Nephron progenitor cell (in vitro differentiated cells): ENCODE results near the gene NFE2L2.
A peak's percentile ranks its signal among the peaks of the same experiment; 100 is the strongest.
"Not testable (repeated sequence)": the region's sequence is repeated elsewhere in the genome, so short reads cannot be mapped to it uniquely, and the experiment has no call there.

Source experiments
- DNase-seq: peaks from one replicate; pipeline ENCODE4 v3.0.0; 2021
- H3K27ac Mint-ChIP-seq: 2 replicates; pipeline ENCODE4 v1.8.0; 2021; ENCODE audit warnings: mild to moderate bottlenecking, moderate library complexity, mixed read lengths
- H3K27me3 Mint-ChIP-seq: 2 replicates; pipeline ENCODE4 v1.8.0; 2021; ENCODE audit warnings: mild to moderate bottlenecking, low read depth, mixed read lengths; ENCODE audit not compliant: poor library complexity
- H3K36me3 Mint-ChIP-seq: 2 replicates; pipeline ENCODE4 v1.8.0; 2021; ENCODE audit warnings: low read depth, mixed read lengths
- H3K4me1 Mint-ChIP-seq: 2 replicates; pipeline ENCODE4 v1.8.0; 2021; ENCODE audit warnings: mixed read lengths
- H3K4me3 Mint-ChIP-seq: 2 replicates; pipeline ENCODE4 v1.8.0; 2021; ENCODE audit warnings: mild to moderate bottlenecking, moderate library complexity, mixed read lengths
- H3K9me3 Mint-ChIP-seq: 2 replicates; pipeline ENCODE4 v1.8.0; 2021; ENCODE audit warnings: mild to moderate bottlenecking, moderate library complexity, mixed read lengths
- TF ChIP-seq, protein P1 (sequence below): fragments of 200-600 bp; sonication (generic); IDR thresholded peaks from 2 replicates; pipeline ENCODE4 v1.5.0; 2021; ENCODE audit warnings: antibody characterized with exemption

Gene NFE2L2

DNA sequence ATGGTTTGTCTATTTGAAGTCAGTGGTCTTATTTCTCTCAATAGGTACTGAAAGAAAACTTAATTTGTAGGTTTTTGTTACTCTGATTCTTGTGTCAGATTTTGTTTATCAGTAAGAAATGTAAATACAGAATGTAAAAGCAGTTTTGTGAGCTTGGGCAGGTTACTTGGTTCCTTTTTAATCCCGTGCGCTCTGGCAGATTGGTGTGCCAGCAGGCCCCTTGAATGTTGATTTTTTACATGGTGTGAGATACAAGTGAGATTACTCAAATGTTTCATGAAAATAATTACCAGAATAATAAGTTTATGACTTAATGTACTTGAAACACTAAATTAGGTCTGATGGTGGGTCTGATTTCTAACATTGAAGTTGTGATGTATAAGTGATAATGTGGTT lies 38.6 kb downstream of the NFE2L2 start:
- peaks cover 76% of the 10 kb centered on the region for H3K36me3 Mint-ChIP-seq
- no peak overlapping the region for H3K4me3 Mint-ChIP-seq
- peaks cover 15% of the 10 kb centered on the region for H3K4me1 Mint-ChIP-seq
- H3K9me3 Mint-ChIP-seq, result no peaks in the 10 kb centered on the region
- no peaks in the 10 kb centered on the region for H3K27me3 Mint-ChIP-seq
- DNase-seq, result no peak
- H3K27ac Mint-ChIP-seq, result peak overlapping the region; percentile 57
- TF ChIP-seq, protein P1, sequence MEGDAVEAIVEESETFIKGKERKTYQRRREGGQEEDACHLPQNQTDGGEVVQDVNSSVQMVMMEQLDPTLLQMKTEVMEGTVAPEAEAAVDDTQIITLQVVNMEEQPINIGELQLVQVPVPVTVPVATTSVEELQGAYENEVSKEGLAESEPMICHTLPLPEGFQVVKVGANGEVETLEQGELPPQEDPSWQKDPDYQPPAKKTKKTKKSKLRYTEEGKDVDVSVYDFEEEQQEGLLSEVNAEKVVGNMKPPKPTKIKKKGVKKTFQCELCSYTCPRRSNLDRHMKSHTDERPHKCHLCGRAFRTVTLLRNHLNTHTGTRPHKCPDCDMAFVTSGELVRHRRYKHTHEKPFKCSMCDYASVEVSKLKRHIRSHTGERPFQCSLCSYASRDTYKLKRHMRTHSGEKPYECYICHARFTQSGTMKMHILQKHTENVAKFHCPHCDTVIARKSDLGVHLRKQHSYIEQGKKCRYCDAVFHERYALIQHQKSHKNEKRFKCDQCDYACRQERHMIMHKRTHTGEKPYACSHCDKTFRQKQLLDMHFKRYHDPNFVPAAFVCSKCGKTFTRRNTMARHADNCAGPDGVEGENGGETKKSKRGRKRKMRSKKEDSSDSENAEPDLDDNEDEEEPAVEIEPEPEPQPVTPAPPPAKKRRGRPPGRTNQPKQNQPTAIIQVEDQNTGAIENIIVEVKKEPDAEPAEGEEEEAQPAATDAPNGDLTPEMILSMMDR, result no peak

DNA sequence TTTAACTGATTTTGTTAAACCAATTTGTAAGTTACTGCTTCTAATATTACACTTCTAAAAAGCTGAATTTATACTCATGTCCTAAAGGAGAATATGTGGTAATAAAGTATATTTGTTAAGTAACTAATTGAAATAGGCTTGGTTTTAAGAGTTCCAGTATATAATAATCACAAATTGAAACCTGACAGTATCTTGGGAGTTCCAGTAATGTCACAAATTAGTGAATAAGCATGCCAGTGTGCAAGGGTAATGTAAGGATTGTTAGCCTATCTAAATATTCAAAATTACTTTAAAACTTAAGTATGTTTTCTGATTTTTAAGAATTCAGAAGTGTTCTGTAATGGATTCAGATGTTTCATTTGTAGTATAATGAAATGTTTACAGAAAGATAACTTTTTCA lies 41.1 kb downstream of the NFE2L2 start:
- not testable (repeated sequence) for DNase-seq, H3K4me3 Mint-ChIP-seq, H3K4me1 Mint-ChIP-seq, H3K9me3 Mint-ChIP-seq, H3K27me3 Mint-ChIP-seq, H3K27ac Mint-ChIP-seq
- H3K36me3 Mint-ChIP-seq, result peaks cover 78% of the 10 kb centered on the region

DNA sequence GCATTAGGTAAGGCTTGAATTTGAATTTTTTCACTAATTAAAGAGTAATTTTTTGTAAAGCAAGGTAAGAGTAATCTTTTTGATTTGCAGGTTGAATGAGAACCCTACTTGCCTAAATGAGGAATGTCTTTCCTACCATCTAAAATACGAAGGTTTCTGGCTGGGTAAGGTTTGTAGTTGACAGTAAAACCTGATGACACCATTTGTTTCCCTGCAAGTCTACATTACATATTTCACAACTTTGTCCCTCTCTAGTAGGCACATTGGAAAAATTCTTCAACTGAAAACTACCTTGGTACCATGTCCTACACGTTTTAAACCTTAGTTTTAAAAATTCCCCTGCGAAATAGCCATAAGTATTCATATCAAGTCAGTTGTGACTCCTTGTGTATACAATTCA lies 42.6 kb downstream of the NFE2L2 start:
- H3K36me3 Mint-ChIP-seq, result peaks cover 83% of the 10 kb centered on the region
- no peak overlapping the region for H3K4me3 Mint-ChIP-seq
- H3K27ac Mint-ChIP-seq, result peak overlapping the region; percentile 64
- TF ChIP-seq, protein P1, result no peak
- H3K27me3 Mint-ChIP-seq, result no peaks in the 10 kb centered on the region
- peaks cover 4% of the 10 kb centered on the region for H3K4me1 Mint-ChIP-seq
- no peak for DNase-seq
- H3K9me3 Mint-ChIP-seq, result no peaks in the 10 kb centered on the region

DNA sequence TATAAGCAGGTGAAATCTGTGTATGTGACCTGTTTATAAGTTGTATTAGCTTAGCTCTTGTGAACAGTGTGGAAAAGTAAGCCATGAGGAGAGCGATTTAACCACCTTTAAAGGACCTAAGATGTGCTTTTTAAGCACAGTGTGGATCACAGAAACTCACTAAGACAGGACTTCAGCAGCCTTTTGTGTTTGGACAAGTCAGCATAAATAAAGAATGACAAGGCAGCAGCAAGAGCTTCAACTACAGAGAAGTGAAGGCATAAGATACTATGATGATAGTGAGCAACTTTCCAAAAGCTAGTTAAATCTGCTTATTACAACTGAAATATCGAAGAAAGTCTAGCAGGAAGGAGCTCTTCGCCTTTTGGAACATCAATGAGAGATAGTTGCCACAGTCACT lies 43.0 kb downstream of the NFE2L2 start:
- H3K9me3 Mint-ChIP-seq, result no peaks in the 10 kb centered on the region
- no peak for DNase-seq
- TF ChIP-seq, protein P1, result no peak
- H3K36me3 Mint-ChIP-seq, result peaks cover 83% of the 10 kb centered on the region
- H3K27me3 Mint-ChIP-seq, result no peaks in the 10 kb centered on the region
- H3K4me1 Mint-ChIP-seq, result peaks cover 8% of the 10 kb centered on the region
- no peak overlapping the region for H3K4me3 Mint-ChIP-seq
- H3K27ac Mint-ChIP-seq, result no peak overlapping the region

DNA sequence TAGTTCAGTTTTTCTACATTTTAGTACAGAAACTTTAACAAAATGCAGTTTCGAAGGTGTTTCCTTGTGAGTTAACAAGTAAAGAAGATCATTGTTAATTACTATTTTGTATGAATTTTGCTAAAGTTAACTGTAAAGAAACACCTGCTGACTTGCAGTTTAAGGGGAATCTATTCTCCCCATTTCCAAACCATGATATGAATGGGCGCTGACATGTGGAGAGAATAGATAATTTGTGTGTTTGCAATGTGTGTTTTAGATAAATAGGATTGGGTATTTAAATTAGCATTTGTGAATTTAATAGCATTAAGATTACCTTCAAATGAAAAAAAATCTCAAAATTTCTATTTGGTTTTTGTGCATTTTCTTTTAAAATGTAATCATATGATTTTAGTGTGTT lies 44.7 kb downstream of the NFE2L2 start:
- not testable (repeated sequence) for H3K4me3 Mint-ChIP-seq, H3K27ac Mint-ChIP-seq, DNase-seq, H3K9me3 Mint-ChIP-seq, H3K27me3 Mint-ChIP-seq
- Mint-ChIP-seq H3K4me1 (peaks cover 25% of the 10 kb centered on the region), H3K36me3 (peaks cover 88% of the 10 kb centered on the region)

DNA sequence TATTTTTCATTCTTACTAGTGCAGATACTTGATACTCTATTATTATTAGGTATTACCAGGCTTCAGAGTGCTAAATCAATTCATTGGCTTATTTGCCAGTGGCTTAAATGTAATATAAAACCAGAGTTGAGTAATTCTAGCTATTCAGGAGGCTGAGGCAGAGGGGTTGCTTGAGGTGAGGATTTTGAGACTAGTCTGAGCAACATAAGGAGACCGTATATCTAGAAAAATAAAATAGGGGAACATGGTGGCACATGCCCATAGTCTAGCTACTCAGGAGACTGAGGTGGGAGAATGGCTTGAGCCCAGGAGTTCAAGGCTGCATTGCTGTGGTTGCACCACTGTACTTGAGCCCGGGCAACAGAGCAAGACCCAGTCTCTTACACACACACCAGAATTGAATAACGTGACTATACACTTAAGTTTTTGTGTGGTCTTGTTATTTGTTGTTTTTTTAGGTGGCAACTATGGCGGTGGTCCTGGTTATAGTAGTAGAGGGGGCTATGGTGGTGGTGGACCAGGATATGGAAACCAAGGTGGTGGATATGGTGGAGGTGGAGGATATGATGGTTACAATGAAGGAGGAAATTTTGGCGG lies 47.2 kb downstream of the NFE2L2 start:
- TF ChIP-seq, protein P1, result no peak
- Mint-ChIP-seq H3K36me3 (peaks cover 76% of the 10 kb centered on the region), H3K4me1 (peaks cover 38% of the 10 kb centered on the region), H3K27ac (peak overlapping the region; percentile 87), H3K9me3 (no peaks in the 10 kb centered on the region), H3K4me3 (no peak overlapping the region), H3K27me3 (peaks cover 5% of the 10 kb centered on the region)
- DNase-seq, result no peak
